ENCODE data around the gene LMF2. TPM values are rescaled to one million over a fixed set of nuclear protein-coding genes. Genes with fewer than 3 reads are reported as not detected.

Gene LMF2
- polyA plus RNA-seq, 3 donors: 15.0 to 145 (median 16.6) TPM

- no peaks in the 10 kb centered on the region for H3K9me3 ChIP-seq (replicated peaks in 1 of 2; ENCODE audit: control insufficient read depth in 1 of 2, insufficient read depth in 1 of 2, low read length in 2 of 2)
- Mint-ChIP-seq H3K36me3 (no peaks in the 10 kb centered on the region), H3K27ac (no peak overlapping the region), H3K4me1 (peaks cover 8% of the 10 kb centered on the region), H3K9me3 (no peaks in the 10 kb centered on the region), H3K27me3 (ENCODE audit: low read depth in 3 of 3) (peaks cover 8 to 21% (median 11%) of the 10 kb centered on the region in 3 donors), H3K4me3 (no peak overlapping the region)
- H3K36me3 ChIP-seq (replicated peaks in 1 of 2; ENCODE audit: control insufficient read depth in 1 of 2, insufficient read depth in 2 of 2, low read length in 2 of 2): no peaks in the 10 kb centered on the region
- no peaks in the 10 kb centered on the region for H3K79me2 ChIP-seq (ENCODE audit: insufficient read depth, low read length)
- peaks cover 0 to 9% of the 10 kb centered on the region in 2 donors for H3K4me1 ChIP-seq (ENCODE audit: control insufficient read depth in 1 of 2, insufficient read depth in 2 of 2, low read length in 2 of 2)
- H3K27ac ChIP-seq (ENCODE audit: low read depth in 1 of 2, low read length in 2 of 2): no peak overlapping the region
- H3K27me3 ChIP-seq (ENCODE audit: control insufficient read depth in 2 of 2, insufficient read depth in 2 of 2, low read length in 2 of 2): no peaks in the 10 kb centered on the region
- no peak overlapping the region for H2AFZ ChIP-seq (ENCODE audit: insufficient read depth, low read depth, low read length, poor library complexity, severe bottlenecking)
- no peak overlapping the region for H3K4me3 ChIP-seq (replicated peaks in 1 of 3; ENCODE audit: low read depth in 2 of 3, low read length in 3 of 3)
- intact Hi-C loops (cut with micrococcal nuclease): loop anchor here in 1 of 2 donors (10.0 kb wide), 1 partner anchor 135 kb away; no protein-coding TSS in a partner anchor
- WGBS (ENCODE audit: insufficient coverage): 87% methylated on average over 21 of the region's 31 CpGs
- H3K4me2 ChIP-seq (replicated peaks; ENCODE audit: extremely low read depth, low read length, poor library complexity, severe bottlenecking): no peak overlapping the region
- DNase-seq: no peak
- no peaks in the 10 kb centered on the region for H4K20me1 ChIP-seq (ENCODE audit: insufficient read depth, low read length)
- H3K9ac ChIP-seq (ENCODE audit: insufficient read depth, low read length, poor library complexity, severe bottlenecking): no peak overlapping the region
- TF ChIP-seq CTCF (IDR thresholded peaks at IDR 0.05): no peak
Measured at GRCh38 chr22:50489363-50490243, 17.9 kb downstream of the LMF2 start.

- Histone ChIP-seq H3K79me2 (ENCODE audit: insufficient read depth, low read length) (no peaks in the 10 kb centered on the region), H3K27me3 (ENCODE audit: control insufficient read depth in 2 of 2, insufficient read depth in 2 of 2, low read length in 2 of 2) (no peaks in the 10 kb centered on the region), H3K9ac (ENCODE audit: insufficient read depth, low read length, poor library complexity, severe bottlenecking) (no peak overlapping the region), H2AFZ (ENCODE audit: insufficient read depth, low read depth, low read length, poor library complexity, severe bottlenecking) (no peak overlapping the region), H3K4me2 (replicated peaks; ENCODE audit: extremely low read depth, low read length, poor library complexity, severe bottlenecking) (no peak overlapping the region), H3K36me3 (replicated peaks in 1 of 2; ENCODE audit: control insufficient read depth in 1 of 2, insufficient read depth in 2 of 2, low read length in 2 of 2) (no peaks in the 10 kb centered on the region), H4K20me1 (ENCODE audit: insufficient read depth, low read length) (no peaks in the 10 kb centered on the region), H3K4me3 (replicated peaks in 1 of 3; ENCODE audit: low read depth in 2 of 3, low read length in 3 of 3) (no peak overlapping the region), H3K27ac (ENCODE audit: low read depth in 1 of 2, low read length in 2 of 2) (no peak overlapping the region), H3K4me1 (ENCODE audit: control insufficient read depth in 1 of 2, insufficient read depth in 2 of 2, low read length in 2 of 2) (peaks cover 0 to 9% of the 10 kb centered on the region in 2 donors), H3K9me3 (replicated peaks in 1 of 2; ENCODE audit: control insufficient read depth in 1 of 2, insufficient read depth in 1 of 2, low read length in 2 of 2) (no peaks in the 10 kb centered on the region)
- Mint-ChIP-seq H3K27me3 (ENCODE audit: low read depth in 3 of 3) (peaks cover 8 to 22% (median 10%) of the 10 kb centered on the region in 3 donors), H3K36me3 (no peaks in the 10 kb centered on the region), H3K4me1 (peaks cover 8% of the 10 kb centered on the region), H3K9me3 (no peaks in the 10 kb centered on the region), H3K27ac (peak overlapping the region in 1 of 7 donors; percentile 15), H3K4me3 (no peak overlapping the region)
- DNase-seq: no peak
- no peak for TF ChIP-seq CTCF (IDR thresholded peaks at IDR 0.05)
- intact Hi-C loops (cut with micrococcal nuclease): no loop called here
- 94% methylated on average over 19 of the region's 19 CpGs for WGBS (ENCODE audit: insufficient coverage)
Measured at GRCh38 chr22:50488886-50489285, 18.6 kb downstream of the LMF2 start.
